HuH-7.5 (cell line): Measurements from ENCODE around the gene SLC17A4.
A peak's percentile ranks its signal among the peaks of the same experiment; 100 is the strongest.
"Not testable (repeated sequence)": the region's sequence is repeated elsewhere in the genome, so short reads cannot be mapped to it uniquely, and the experiment has no call there.

Source experiments
- DNase-seq: peaks from one replicate; pipeline ENCODE4 v3.0.0; 2011; ENCODE audit warnings: low spot score

Gene SLC17A4, protein sequence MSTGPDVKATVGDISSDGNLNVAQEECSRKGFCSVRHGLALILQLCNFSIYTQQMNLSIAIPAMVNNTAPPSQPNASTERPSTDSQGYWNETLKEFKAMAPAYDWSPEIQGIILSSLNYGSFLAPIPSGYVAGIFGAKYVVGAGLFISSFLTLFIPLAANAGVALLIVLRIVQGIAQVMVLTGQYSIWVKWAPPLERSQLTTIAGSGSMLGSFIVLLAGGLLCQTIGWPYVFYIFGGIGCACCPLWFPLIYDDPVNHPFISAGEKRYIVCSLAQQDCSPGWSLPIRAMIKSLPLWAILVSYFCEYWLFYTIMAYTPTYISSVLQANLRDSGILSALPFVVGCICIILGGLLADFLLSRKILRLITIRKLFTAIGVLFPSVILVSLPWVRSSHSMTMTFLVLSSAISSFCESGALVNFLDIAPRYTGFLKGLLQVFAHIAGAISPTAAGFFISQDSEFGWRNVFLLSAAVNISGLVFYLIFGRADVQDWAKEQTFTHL

DNA sequence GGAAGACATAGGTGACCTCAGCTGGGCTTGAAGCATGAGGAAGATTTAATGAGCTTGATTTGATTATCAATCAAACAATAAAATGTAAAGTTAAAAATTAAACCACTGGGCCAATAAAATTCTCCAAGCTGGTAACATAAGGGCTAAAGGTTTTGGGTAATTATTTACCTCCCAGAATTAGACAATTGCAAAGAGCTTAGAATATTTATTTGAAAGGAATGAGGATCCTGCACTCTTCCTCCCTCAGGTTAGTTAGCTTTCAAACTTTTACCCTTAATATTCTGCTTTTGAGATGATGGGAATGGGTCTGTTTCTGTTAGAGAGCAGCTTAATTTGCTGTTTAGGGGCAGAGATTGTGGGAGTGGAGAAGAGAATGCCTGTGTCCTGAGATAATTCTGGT lies at the start of gene SLC17A4:
Gene SLC17A4 (plus strand): TSS at position 208 of the 400 bp plus-strand sequence. CDS start 7,221 bp downstream, outside the sequence.
- DNase-seq, result no peak

DNA sequence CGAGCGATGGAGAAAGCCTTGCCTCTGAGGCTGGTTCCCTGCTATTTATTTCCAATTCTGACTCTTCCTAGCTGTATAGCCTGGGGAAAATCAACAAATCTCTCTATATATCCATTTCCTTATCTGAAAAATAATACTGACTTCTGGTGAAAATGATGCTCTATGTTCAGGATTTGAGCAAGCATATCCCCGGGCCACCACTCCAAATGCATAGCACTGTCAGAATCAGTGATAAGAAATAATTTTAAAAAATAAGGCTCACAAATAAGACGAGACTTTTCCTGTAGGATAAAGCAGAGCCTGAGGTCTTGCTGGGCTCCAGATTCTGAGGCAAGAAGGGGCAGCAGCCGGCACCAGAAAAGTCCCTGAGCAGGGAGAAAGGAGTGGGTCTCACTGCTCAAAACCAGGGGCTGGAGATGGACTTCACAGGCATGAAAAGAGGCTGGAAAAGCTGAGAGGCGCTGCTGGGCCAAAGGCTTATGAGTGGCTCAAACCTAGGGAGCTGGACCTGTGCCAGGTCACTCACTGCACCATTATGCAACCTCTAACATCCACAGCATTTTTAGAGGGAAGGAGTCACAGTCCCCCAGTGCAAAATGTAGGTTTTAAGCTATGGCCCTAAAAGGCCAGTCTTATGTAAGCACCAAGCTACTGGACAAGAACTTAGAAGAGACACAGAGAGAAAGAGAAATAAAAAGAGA lies 48.1 kb upstream of the SLC17A4 start:
- DNase-seq, result peak; percentile 19

DNA sequence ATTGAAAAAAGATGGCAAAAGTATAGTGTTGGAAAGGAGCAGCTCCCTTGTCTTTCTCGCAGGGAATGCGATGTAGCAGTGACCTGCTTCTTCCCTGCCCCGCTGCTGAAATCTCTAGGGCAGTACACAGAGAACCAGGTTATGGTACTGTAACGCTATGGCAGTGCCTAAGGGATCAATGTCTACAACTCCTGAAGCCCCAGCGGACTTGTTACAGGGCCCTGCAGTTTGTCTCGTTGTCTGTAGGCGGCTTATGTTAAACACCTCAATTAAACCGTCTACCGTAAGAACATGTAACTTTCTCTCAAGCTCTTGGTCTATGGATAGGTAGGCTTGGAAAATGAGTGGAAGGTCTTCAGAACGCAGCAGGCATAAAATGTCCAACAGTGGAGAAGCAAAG lies 44.8 kb upstream of the SLC17A4 start:
- DNase-seq, result no peak

DNA sequence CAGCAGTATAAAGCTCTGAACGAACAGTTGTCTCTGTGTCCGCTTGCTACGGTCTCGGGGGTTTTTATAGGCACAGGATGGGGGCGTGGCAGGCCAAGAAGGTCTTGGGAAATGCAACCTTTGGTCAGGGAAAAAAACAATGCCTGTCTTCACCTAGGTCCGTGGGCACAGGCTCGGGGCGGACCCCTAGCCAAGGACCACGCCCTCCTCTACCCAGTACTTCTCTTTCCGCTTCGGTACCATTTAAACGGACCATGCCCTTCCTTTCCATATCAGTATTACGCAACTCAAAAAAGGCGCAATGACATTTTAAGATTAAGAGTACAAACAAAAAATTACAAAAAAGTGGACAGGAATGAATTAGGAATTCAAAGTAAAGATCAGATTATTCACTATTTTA lies 44.3 kb upstream of the SLC17A4 start:
- no peak for DNase-seq

DNA sequence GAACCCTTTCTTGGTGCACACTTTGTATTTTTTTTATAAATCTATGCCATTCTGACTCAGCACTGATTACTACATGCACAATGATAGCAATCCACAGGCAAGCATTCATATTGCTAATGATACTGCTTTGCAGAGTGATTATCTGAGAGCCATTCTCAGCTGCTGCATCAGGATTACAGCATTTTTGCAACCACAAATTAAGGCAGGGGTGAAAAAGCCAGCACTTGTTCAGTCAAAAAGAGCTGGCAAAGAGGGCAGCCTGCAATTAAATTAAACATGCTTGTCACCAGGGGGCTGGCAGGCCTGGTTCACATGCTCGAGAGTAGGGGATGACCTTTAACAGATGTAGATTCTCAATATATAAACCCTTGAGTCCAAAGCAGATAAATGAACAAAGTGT lies 40.7 kb upstream of the SLC17A4 start:
- DNase-seq, result no peak

DNA sequence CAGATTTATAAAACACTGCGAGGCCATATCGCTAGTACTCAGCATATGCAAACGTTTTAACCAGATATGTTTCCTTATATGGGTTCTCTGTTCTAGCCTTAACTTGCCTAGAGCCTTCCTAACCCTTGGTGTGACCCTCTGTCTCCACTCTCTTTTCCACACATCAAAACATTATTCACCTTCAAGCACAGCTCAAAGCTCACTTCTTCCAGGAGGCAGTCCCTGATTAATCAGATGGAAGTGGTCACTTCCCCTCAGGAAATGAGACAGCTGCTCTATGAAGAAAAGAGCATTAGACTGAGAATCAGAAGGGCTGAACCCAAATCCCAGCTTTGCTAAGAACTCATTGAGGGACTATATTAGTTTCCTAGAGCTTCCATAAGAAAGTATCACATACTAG lies 39.8 kb upstream of the SLC17A4 start:
- DNase-seq, result no peak

DNA sequence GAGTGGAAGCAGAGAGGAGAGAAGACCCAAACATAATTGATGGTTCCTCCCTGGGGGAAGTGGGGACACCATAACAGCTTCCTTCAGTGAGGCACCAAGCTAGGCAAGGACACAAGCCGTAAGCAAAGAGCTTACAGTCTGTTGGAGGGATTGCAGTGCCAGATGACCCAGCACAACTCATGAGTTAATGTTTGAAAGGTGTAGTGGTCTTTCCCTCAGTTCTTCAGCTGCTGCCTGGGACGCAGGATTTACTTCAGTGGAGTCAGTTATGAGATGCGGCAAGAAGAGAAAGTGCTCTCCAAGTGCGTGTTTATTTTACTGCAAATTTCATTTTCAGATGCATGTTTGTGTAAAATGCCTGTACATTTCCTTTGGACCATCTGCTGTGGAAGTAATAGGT lies 38.7 kb upstream of the SLC17A4 start:
- DNase-seq, result no peak

DNA sequence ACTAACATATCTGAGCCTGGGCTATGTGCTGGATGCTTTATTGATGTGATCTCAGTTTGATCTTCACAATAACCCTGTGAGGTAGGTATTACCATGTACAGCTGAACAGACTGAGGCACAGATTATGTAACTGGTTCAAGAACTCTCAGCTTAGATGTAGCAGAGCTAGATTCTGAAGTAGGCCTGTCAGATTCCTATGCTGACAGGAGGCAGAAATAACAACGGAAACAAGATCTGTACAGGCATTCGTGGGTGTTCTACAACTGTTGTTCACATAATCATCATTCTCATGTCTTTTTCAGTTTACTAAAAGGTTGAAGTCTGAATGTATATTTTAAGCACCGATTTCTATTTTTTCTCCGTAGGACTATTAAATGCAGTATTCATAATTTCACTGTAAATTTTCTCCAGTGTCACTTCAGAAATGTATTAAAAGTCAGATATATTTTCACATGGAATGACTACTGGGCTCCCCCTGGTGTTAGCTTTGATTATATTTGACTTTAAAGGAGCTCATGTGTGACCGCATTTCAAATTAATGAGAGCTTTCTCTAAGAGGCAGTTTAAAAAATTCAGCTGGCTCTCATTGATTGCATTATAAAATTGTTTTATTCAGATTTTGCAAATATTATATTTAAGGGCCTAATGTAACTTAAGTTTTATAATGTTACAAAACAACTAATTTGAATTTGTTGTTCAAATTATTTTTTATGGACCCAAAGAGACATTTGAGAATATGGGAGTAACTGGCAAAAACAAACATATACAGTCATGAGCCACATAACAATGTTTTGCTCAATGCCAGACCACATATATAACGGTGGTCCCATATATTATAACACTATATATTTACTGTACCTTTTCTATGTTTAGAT lies 36.4 kb upstream of the SLC17A4 start:
- DNase-seq, result no peak

DNA sequence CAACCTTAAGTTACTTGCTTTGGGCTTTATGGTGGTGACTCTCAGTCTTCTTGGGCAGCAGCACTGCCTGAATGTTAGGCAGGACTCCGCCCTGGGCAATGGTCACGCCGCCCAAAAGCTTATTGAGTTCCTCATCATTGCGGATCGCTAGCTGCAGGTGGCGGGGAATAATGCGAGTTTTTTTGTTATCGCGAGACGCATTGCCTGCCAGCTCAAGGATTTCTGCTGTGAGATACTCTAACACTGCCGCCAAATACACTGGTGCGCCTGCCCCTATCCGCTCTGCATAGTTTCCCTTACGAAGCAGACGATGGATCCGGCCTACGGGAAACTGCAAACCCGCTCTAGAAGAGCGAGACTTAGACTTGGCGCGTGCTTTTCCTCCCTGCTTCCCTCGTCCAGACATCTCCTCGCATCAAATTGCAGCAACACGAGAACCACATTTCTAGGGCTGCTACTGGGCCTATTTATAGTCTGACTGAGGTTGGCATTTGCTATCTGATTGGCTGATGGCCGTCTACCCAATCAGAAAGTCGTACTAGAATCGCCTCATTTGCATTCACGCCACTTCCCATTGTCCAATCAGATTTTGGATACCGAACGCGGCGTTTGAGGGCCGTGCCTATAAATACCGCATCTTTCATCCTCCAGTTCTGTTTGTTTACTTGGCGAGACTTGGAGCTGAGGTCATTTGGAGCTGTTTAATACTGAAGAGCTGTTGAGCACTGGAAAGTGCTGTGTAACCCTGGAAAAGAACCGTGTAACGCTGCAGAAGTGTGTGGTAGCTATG lies 28.2 kb upstream of the SLC17A4 start:
- DNase-seq, result no peak

DNA sequence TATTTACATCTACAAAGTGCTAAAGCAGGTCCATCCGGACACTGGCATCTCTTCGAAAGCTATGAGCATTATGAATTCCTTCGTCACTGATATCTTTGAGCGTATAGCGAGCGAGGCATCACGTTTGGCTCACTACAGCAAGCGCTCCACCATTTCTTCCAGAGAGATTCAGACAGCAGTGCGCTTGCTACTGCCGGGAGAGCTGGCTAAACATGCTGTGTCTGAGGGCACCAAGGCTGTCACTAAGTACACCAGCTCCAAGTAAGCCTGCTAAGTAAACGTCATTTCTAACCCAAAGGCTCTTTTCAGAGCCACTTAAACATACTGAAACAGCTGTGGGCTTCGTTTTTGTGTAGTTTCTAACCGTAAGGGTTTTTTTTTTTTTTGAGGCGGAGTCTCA lies 27.5 kb upstream of the SLC17A4 start:
- no peak for DNase-seq

DNA sequence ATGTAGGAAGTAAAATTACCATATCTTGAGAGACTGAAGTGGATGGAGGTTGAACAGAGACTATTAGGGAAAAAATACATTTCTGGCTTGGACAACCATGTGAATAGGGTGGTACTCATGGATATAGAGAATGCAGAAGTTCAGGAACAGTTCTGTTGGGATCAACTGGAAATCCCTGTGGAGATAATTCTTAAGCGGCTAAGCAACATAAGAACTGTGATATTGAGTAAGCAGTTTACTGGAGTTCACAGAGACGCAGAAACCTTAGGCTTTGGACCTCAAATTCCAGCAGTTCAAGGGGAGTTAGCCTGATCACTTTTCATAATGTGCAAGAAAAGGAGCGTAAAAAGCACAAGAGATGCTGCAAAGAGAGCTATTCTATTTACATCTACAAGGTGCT lies 23.6 kb upstream of the SLC17A4 start:
- DNase-seq, result no peak

DNA sequence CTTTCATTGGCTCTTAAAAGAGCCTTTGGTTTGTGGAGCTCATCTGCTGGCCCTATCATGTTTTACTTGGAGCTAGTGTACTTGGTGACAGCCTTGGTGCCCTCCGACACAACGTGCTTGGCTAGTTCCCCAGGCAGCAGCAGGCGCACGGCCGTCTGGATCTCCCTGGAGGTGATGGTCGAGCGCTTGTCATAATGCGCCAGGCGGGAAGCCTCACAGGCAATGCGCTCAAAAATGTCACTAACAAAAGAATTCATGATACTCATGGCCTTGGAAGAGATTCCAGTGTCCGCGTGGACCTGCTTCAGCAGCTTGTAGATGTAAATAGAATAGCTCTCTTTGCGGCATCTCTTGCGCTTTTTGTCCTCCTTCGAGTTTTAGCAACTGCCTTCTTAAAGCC lies 22.8 kb upstream of the SLC17A4 start:
- no peak for DNase-seq

DNA sequence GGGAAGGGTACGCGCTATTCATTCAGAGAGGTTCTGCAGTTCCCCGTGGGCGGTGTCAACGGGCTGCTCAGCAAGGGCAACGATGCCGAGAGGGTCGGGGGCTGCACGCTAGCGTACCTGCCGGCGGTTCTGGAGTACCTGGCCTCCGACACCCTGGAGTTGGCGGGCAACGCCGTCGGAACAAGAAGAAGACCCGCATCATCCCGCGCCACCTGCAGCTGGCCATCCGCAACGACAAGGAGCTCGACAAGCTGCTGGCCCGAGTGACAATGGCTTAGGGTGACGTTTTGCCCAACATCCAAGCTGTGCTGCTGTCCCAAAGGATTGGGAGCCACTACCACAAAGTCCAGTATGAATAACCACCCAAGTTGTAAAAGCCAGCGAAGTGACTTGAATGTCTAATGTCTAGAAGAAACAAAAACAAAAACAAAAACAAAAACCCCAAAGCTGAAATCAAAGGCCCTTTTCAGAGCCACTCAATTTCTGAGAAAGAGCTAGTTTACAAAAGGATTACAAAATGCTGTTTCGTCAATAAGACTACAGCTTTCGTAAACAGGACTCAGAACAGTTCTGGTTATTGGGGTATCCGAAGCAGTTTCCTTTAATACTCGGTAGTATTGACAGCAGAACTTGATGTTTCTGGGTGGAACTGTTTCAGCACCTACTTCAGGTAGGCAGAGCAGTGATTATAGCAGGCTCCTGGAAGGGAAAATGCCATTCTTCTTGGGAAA lies 21.9 kb upstream of the SLC17A4 start:
- no peak for DNase-seq

DNA sequence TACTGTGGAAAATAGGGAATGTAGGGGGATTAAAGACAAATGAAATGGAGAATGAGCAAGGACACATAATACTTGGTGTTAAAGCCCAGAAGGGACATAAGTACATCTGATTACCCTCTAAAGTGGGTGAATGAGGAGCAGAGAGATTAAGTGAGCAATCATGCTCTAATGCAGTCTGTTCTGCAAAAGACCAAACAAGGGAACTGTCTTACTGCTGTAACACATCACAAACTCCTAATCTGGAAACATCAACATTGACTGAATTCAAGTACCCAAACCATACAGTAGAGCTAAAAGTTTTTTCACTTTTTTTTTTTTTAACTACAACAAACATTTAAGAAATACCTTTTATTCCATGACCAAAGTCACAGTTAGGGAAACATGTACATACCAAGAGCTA lies 19.3 kb upstream of the SLC17A4 start:
- DNase-seq, result no peak

DNA sequence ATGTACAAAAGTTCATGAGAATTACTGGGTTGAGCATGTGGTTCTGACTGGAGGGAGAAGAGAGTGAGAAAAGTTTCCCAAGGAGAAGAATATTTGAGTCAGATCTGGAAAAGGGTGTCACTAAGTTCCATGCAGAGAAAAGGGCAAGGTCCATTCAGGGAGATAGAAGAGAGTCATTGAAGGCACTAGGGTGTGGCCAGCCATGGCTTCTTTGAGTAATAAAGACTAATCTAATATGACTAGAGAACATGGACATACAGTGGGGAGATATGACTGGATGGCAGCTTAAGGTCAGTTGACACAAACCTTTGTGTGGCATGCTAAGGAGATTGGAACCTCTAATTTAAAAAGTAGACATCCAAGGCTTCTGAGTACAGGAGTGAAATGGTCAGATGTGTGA lies 10.7 kb upstream of the SLC17A4 start:
- no peak for DNase-seq

DNA sequence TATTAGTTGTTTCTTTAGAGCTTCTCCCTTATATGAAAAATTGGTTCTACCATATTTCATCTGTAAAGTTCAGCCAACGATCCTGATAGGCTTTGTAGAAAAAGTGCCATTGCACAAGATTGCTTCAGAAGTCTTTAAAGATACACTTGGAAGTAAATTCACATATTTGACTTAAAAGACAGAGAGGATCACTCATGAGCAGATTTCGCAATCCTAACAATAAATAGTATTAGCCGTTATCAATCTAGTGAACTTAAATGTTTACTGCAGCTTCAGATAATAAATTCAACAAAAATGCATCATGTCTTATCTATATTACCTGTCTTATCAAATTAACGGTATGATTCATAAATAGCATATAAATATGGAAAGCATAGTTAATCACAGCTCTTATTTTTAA lies 8.7 kb upstream of the SLC17A4 start:
- DNase-seq, result no peak

DNA sequence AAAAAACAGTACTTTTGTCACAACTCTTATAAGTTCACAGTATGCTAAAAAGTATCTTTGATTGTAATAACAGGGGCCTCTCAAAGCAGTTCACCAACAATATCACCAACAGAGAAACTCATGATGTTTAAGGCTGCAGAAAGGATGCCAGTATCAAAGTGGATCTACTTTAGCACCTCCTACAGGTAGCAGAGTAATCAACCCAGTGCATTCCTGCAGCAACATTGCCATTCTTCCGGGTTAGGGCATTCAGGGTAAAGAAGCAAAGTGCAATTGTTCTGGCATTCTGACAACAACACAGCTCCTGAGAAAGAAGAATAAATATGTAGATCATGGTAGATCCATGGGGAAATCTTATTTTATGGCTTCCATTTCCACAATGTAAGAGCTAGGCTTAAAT lies 7.6 kb upstream of the SLC17A4 start:
- DNase-seq, result no peak

DNA sequence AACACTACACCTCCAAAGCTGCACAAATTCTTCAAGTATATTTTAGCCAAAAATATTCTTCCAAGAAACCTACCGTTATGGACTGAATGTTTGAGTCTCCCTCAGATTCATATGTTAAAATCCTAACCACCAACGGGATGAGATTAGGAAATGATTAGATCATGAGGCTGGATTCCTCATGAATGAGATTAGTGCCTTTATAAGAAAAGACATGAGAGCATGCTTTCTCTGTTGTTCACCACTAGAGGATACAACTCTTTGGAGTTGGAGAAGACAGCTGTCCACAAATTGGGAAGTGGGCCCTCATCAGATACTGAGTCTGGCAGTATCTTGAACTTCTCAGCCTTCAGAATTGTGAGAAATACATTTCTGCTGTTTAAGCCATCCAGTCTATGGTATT lies 7.1 kb upstream of the SLC17A4 start:
- no peak for DNase-seq

DNA sequence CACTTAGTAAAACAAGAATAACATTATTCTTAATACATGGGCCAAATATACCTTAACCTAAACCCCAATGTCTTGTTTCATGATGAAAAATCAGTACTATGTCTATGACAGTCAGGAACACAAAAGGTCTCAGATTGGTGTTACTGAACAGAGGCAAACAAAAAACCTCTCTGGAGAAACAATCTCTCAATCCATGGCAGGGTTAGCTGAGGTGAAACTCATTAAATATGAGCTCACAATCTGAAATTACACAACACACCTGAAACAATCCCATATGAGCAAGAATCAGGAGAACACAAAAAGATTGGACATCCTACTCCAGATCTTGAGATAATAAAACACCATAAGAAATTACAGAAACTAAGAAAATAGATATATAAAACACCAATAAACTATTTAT lies 6.5 kb upstream of the SLC17A4 start:
- DNase-seq, result no peak

DNA sequence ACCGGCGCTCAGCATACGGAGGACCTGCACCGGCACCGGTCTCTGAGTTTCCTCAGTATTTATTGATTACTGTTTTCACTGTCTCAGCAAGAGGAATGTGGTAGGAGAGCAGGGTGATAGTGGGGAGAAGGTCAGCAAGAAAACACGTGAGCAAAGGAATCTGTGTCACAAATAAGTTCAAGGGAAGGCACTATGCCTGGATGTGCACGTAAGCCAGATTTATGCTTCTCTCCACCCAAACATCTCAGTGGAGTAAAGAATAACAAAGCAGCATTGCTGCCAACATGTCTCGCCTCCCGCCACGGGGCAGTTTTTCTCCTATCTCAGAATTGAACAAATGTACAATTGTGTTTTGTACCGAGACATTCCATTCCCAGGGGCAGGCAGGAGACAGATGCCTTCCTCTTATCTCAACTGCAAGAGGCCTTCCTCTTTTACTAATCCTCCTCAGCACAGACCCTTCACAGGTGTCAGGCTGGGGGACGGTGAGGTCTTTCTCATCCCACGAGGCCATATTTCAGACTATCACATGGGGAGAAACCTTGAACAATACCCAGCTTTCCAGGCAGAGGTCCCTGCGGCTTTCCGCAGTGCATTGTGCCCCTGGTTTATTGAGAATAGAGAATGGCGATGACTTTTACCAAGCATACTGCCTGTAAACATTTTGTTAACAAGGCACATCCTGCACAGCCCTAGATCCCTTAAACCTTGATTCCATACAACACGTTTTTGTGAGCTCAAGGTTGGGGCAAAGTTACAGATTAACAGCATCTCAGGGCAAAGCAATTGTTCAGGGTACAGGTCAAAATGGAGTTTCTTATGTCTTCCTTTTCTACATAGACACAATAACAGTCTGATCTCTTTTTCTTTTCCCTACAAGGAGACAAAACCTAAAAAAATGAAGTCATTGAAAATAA lies 5.7 kb upstream of the SLC17A4 start:
- not testable (repeated sequence) for DNase-seq
